BJ (cell line): ENCODE measurements around the gene COIL. TPM values are rescaled to one million over a fixed set of nuclear protein-coding genes. Genes with fewer than 3 reads are reported as not detected.

ENCODE experiments used
- CTCF ChIA-PET: fragments of 350-600 bp; formaldehyde crosslinking; extraction: SDS; loops from one replicate; lab custom pipeline; 2021; ENCODE audit warnings: antibody characterized with exemption, inconsistent platforms; lab: Yijun Ruan, JAX
- POLR2A ChIA-PET: fragments of 300-600 bp; sonication (Branson Sonifier 250); formaldehyde crosslinking; extraction: SDS; loops from one replicate; lab custom pipeline; 2021; ENCODE audit warnings: antibody characterized with exemption; lab: Charles Lee
- DNase-seq: peaks from one replicate; pipeline ENCODE4 v3.0.0-alpha.2; 2011; ENCODE audit warnings: low read depth
- H3K27me3 ChIP-seq: 2 replicates; pipeline ENCODE4 v1.6.0; 2011; ENCODE audit warnings: low read length; ENCODE audit not compliant: control insufficient read depth, insufficient read depth
- H3K36me3 ChIP-seq: 2 replicates; pipeline ENCODE4 v1.5.1; 2011; ENCODE audit warnings: low read length; ENCODE audit not compliant: control insufficient read depth, insufficient read depth
- H3K4me3 ChIP-seq: 2 replicates; pipeline ENCODE4 v1.5.1; 2011; ENCODE audit warnings: low read depth, mild to moderate bottlenecking, control low read depth, low read length
- CTCF ChIP-seq: IDR thresholded peaks from 2 replicates; pipeline ENCODE4 v1.5.1; 2011; ENCODE audit warnings: low read depth, mild to moderate bottlenecking, control low read depth, inconsistent platforms, low read length, moderate library complexity; ENCODE audit not compliant: insufficient read depth
- polyA plus RNA-seq: library from polyadenylated mRNA; depleted of rRNA; stranded (reverse); fragments of >200 nt; gene quantifications from 2 replicates; pipeline ENCODE4 v1.2.3, GENCODE V29; 2011

COIL gene
- polyA plus RNA-seq, 1 experiment = 2.8 TPM

- no peak for DNase-seq
- H3K27me3 ChIP-seq = no peaks in the 10 kb centered on the region
- TF ChIP-seq CTCF = no peak
- ChIA-PET POLR2A (no interaction called here), CTCF (interaction anchor here (1.5 kb wide), 1 partner anchor 827 kb away, joined by 3 read pairs; no protein-coding TSS in a partner anchor)
- H3K36me3 ChIP-seq = no peaks in the 10 kb centered on the region
- no peak overlapping the region for H3K4me3 ChIP-seq
These were observed 45.2 kb upstream of the COIL start for GRCh38 chr17:57006040-57006439.

GRCh38 chr17:57004944-57005579 lies 44.2 kb upstream of the COIL start:
- ChIA-PET CTCF (interaction anchor here (0.5 kb wide), 1 partner anchor 29 kb away, joined by 3 read pairs; no protein-coding TSS in a partner anchor), POLR2A (no interaction called here)
- DNase-seq = no peak
- no peak for TF ChIP-seq CTCF
- H3K36me3 ChIP-seq = no peaks in the 10 kb centered on the region
- H3K4me3 ChIP-seq = no peak overlapping the region
- H3K27me3 ChIP-seq = no peaks in the 10 kb centered on the region

GRCh38 chr17:57002904-57003303 lies 42.1 kb upstream of the COIL start:
- ChIA-PET CTCF (no interaction called here), POLR2A (no interaction called here)
- Histone ChIP-seq H3K27me3 (no peaks in the 10 kb centered on the region), H3K36me3 (no peaks in the 10 kb centered on the region), H3K4me3 (no peak overlapping the region)
- no peak for TF ChIP-seq CTCF
- no peak for DNase-seq

- no peak overlapping the region for H3K4me3 ChIP-seq
- no peaks in the 10 kb centered on the region for H3K27me3 ChIP-seq
- DNase-seq = no peak
- ChIA-PET CTCF (interaction anchor here (1.1 to 5.2 kb wide), 3 partner anchors 8 to 24 kb away, joined by 3 to 31 read pairs (median 3); no protein-coding TSS in a partner anchor), POLR2A (no interaction called here)
- no peaks in the 10 kb centered on the region for H3K36me3 ChIP-seq
- TF ChIP-seq CTCF = no peak
These were observed 40.7 kb upstream of the COIL start for GRCh38 chr17:57001541-57001940.

- H3K27me3 ChIP-seq = no peaks in the 10 kb centered on the region
- ChIA-PET CTCF (interaction anchor here (5.2 kb wide), 1 partner anchor 12 kb away, joined by 31 read pairs; no protein-coding TSS in a partner anchor), POLR2A (no interaction called here)
- no peak for TF ChIP-seq CTCF
- no peaks in the 10 kb centered on the region for H3K36me3 ChIP-seq
- H3K4me3 ChIP-seq = no peak overlapping the region
- DNase-seq = no peak
These were observed 36.5 kb upstream of the COIL start for GRCh38 chr17:56997313-56997712.
